CD14-positive monocyte (primary cell): ENCODE results near the gene PITRM1. TPM values are rescaled to one million over a fixed set of nuclear protein-coding genes. Genes with fewer than 3 reads are reported as not detected.

Experiments
- DNase-seq, 3 donors: peaks; one replicate each; pipeline ENCODE4 v3.0.0-alpha.2; 2011 to 2022
- H2AFZ ChIP-seq: 2 replicates; pipeline ENCODE4 v1.6.0; 2012; ENCODE audit warnings: mild to moderate bottlenecking, low read depth, low read length, inconsistent platforms; ENCODE audit not compliant: insufficient read depth, poor library complexity, severe bottlenecking
- H3K27ac ChIP-seq, 2 donors: 1 replicate in 1 of 2; 2 replicates in 1 of 2; pipeline ENCODE4 v1.5.1; 2012 to 2013; ENCODE audit warnings: low read length in 2 of 2, control low read depth in 1 of 2, inconsistent platforms in 1 of 2, low read depth in 1 of 2, mild to moderate bottlenecking in 1 of 2
- H3K27me3 ChIP-seq, 2 donors: one replicate each; pipeline versions ENCODE4 v1.6.0 to v1.6.1; 2011 to 2013; ENCODE audit warnings: low read length in 2 of 2; ENCODE audit not compliant: control insufficient read depth in 2 of 2, insufficient read depth in 2 of 2
- H3K36me3 ChIP-seq, 2 donors: replicated peaks in 1 of 2; 1 replicate in 1 of 2; 2 replicates in 1 of 2; pipeline versions ENCODE4 v1.5.1 to v1.6.1; 2012 to 2013; ENCODE audit warnings: low read length in 2 of 2, control low read depth in 1 of 2, inconsistent platforms in 1 of 2, mild to moderate bottlenecking in 1 of 2; ENCODE audit not compliant: insufficient read depth in 2 of 2, control insufficient read depth in 1 of 2
- H3K4me1 ChIP-seq, 2 donors: 1 replicate in 1 of 2; 2 replicates in 1 of 2; pipeline versions ENCODE4 v1.5.1 to v1.6.1; 2012 to 2013; ENCODE audit warnings: low read length in 2 of 2, control low read depth in 1 of 2, inconsistent platforms in 1 of 2, mild to moderate bottlenecking in 1 of 2, moderate library complexity in 1 of 2; ENCODE audit not compliant: insufficient read depth in 2 of 2, control insufficient read depth in 1 of 2
- H3K4me2 ChIP-seq: replicated peaks from 2 replicates; pipeline ENCODE3; 2012; ENCODE audit warnings: low read length, moderate library complexity, mild to moderate bottlenecking; ENCODE audit not compliant: poor library complexity, severe bottlenecking; ENCODE audit errors: extremely low read depth
- H3K4me3 ChIP-seq, 3 experiments: fragments of 200-600 bp in 1 of 3; sonication (generic) in 1 of 3; replicated peaks in 1 of 3; 1 replicate in 2 of 3; 2 replicates in 1 of 3; pipeline ENCODE4 v1.5.1; 2011 to 2013; ENCODE audit warnings: low read length in 3 of 3, mild to moderate bottlenecking in 3 of 3, control low read depth in 2 of 3, low read depth in 2 of 3, inconsistent platforms in 1 of 3, moderate library complexity in 1 of 3
- H3K79me2 ChIP-seq: 2 replicates; pipeline ENCODE4 v1.6.0; 2012; ENCODE audit warnings: mild to moderate bottlenecking, control low read depth, inconsistent platforms, low read length, moderate library complexity; ENCODE audit not compliant: insufficient read depth
- H3K9ac ChIP-seq: 2 replicates; pipeline ENCODE4 v1.6.0; 2017; ENCODE audit warnings: low read length, mild to moderate bottlenecking; ENCODE audit not compliant: insufficient read depth, poor library complexity, severe bottlenecking
- H3K9me3 ChIP-seq, 2 donors: replicated peaks in 1 of 2; 1 replicate in 1 of 2; 2 replicates in 1 of 2; pipeline versions ENCODE4 v1.5.1 to v1.6.1; 2012 to 2013; ENCODE audit warnings: low read length in 2 of 2, control low read depth in 1 of 2; ENCODE audit not compliant: control insufficient read depth in 1 of 2, insufficient read depth in 1 of 2
- H4K20me1 ChIP-seq: 2 replicates; pipeline ENCODE4 v1.6.0; 2012; ENCODE audit warnings: mild to moderate bottlenecking, low read length, control low read depth, moderate library complexity; ENCODE audit not compliant: insufficient read depth
- H3K27ac Mint-ChIP-seq, 7 donors: one replicate each; pipeline ENCODE4 v1.8.0; 2020; ENCODE audit warnings: mild to moderate bottlenecking in 7 of 7, mixed read lengths in 7 of 7, moderate library complexity in 6 of 7, inconsistent platforms in 2 of 7
- H3K27me3 Mint-ChIP-seq, 3 donors: one replicate each; pipeline ENCODE4 v1.8.0; 2021 to 2022; ENCODE audit warnings: low read depth in 3 of 3, mild to moderate bottlenecking in 3 of 3, mixed read lengths in 3 of 3, moderate library complexity in 3 of 3, inconsistent platforms in 1 of 3
- H3K36me3 Mint-ChIP-seq, 2 donors: one replicate each; pipeline ENCODE4 v1.8.0; 2020; ENCODE audit warnings: mixed read lengths in 2 of 2, inconsistent platforms in 1 of 2, mild to moderate bottlenecking in 1 of 2
- H3K4me1 Mint-ChIP-seq: one replicate; pipeline ENCODE4 v1.8.0; 2020; ENCODE audit warnings: mild to moderate bottlenecking, mixed read lengths
- H3K4me3 Mint-ChIP-seq, 2 donors: one replicate each; pipeline ENCODE4 v1.8.0; 2020; ENCODE audit warnings: mild to moderate bottlenecking in 2 of 2, mixed read lengths in 2 of 2, moderate library complexity in 1 of 2
- H3K9me3 Mint-ChIP-seq, 7 donors: one replicate each; pipeline ENCODE4 v1.8.0; 2020 to 2022; ENCODE audit warnings: mixed read lengths in 7 of 7, mild to moderate bottlenecking in 6 of 7, moderate library complexity in 6 of 7, inconsistent platforms in 2 of 7
- CTCF ChIP-seq: fragments of 200-600 bp; IDR thresholded peaks from one replicate; pipeline ENCODE4 v1.8.0; 2022; ENCODE audit warnings: antibody characterized with exemption, mild to moderate bottlenecking
- WGBS: methylation state at CpG from one replicate; pipeline ENCODE4 v1.1.5; 2013; ENCODE audit warnings: missing lambda C conversion rate; ENCODE audit not compliant: insufficient coverage; 5-methylcytosine and 5-hydroxymethylcytosine counted together
- intact Hi-C, 2 donors: fragments of 100-400 bp; cut with micrococcal nuclease; formaldehyde crosslinking; loops; one replicate each; pipeline versions ENCODE4 v1.15.0 to v1.15.1; 2023
- polyA plus RNA-seq, 3 donors: library from polyadenylated mRNA; depleted of rRNA in 1 of 3; unstranded in 2 of 3; stranded (reverse) in 1 of 3; fragments of 300-500 nt in 2 of 3; fragments of >200 nt in 1 of 3; fragmentation: Illumina TruSeq in 2 of 3; gene quantifications; 1 replicate in 2 of 3; 2 replicates in 1 of 3; pipeline ENCODE4 v1.2.3, GENCODE V29; 2012 to 2021

PITRM1 gene
- polyA plus RNA-seq, 3 donors, result 15.3 to 45.7 (median 23.2) TPM

DNA sequence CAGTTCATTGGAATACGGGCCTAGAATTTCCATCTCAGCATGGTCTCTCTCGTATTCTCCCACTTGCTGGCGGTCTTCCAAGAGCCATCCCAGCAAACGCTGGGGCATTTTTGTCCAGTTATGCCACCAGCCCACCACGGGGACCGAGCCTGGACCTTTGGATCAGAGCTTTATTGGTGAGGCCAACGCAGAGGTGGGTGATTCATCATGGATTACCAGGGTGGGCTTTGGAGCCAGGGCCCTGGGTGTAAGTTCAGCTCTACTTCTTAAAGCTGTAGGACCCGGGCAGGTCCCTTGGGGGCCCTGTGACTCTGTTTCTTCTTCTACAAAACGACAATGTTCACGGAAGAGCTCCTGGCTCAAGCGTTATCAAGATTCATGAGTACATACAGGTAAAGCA lies 22.7 kb upstream of the PITRM1 start:
- H3K9me3 ChIP-seq, result no peaks in the 10 kb centered on the region
- H3K27ac ChIP-seq, result no peak overlapping the region
- WGBS, result 94% methylated on average over 7 of the region's 11 CpGs
- H2AFZ ChIP-seq, result no peak overlapping the region
- Mint-ChIP-seq H3K9me3 (no peaks in the 10 kb centered on the region), H3K4me3 (no peak overlapping the region), H3K4me1 (peaks cover 8% of the 10 kb centered on the region), H3K36me3 (no peaks in the 10 kb centered on the region), H3K27ac (no peak overlapping the region), H3K27me3 (peaks cover 29 to 35% (median 34%) of the 10 kb centered on the region in 3 donors)
- no peaks in the 10 kb centered on the region for H3K79me2 ChIP-seq
- no peak overlapping the region for H3K4me2 ChIP-seq
- H4K20me1 ChIP-seq, result no peaks in the 10 kb centered on the region
- peaks cover 5 to 21% of the 10 kb centered on the region in 2 donors for H3K27me3 ChIP-seq
- no peak overlapping the region for H3K4me3 ChIP-seq
- no peaks in the 10 kb centered on the region for H3K36me3 ChIP-seq
- intact Hi-C loops, result loop anchor here in 1 of 2 donors (5.0 kb wide), 1 partner anchor 1467 kb away; no protein-coding TSS in a partner anchor
- DNase-seq, result no peak
- no peak for TF ChIP-seq CTCF
- H3K4me1 ChIP-seq, result peaks cover 4 to 8% of the 10 kb centered on the region in 2 donors
- no peak overlapping the region for H3K9ac ChIP-seq

DNA sequence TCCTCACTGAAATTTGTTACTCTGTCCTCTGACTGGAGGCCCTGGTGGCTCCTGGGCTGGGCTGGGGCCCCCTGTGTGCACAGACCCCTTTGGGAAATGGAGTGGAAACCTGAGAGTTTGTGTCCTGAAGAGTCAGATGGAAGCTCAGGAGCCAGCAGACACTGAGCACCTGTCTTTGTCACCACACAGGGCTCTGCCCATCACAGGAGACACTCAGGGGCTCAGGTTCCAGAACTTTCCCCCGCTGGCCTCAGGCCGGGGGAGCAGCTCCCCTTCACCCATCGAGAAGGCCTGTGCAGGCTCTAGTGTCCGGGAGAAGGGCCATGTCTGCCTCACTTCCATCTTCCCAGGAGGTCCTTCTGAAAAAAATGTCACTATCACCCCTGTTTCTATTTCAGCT lies 22.3 kb upstream of the PITRM1 start:
- no peaks in the 10 kb centered on the region for H3K79me2 ChIP-seq
- peaks cover 4 to 8% of the 10 kb centered on the region in 2 donors for H3K4me1 ChIP-seq
- DNase-seq, result no peak
- H3K27ac ChIP-seq, result no peak overlapping the region
- WGBS, result 100% methylated on average over 2 of the region's 4 CpGs
- Mint-ChIP-seq H3K36me3 (no peaks in the 10 kb centered on the region), H3K4me3 (no peak overlapping the region), H3K9me3 (no peaks in the 10 kb centered on the region), H3K27me3 (peaks cover 27 to 32% (median 31%) of the 10 kb centered on the region in 3 donors), H3K4me1 (peaks cover 8% of the 10 kb centered on the region), H3K27ac (no peak overlapping the region)
- no peak overlapping the region for H3K9ac ChIP-seq
- no peak overlapping the region for H2AFZ ChIP-seq
- H3K4me2 ChIP-seq, result no peak overlapping the region
- no peaks in the 10 kb centered on the region for H3K9me3 ChIP-seq
- no peak overlapping the region for H3K4me3 ChIP-seq
- no peaks in the 10 kb centered on the region for H4K20me1 ChIP-seq
- H3K36me3 ChIP-seq, result no peaks in the 10 kb centered on the region
- no peak for TF ChIP-seq CTCF
- H3K27me3 ChIP-seq, result peaks cover 5 to 20% of the 10 kb centered on the region in 2 donors
- intact Hi-C loops, result loop anchor here in 1 of 2 donors (5.0 kb wide), 1 partner anchor 1467 kb away; no protein-coding TSS in a partner anchor
